Limb (tissue), 2 donors: ENCODE data around the gene MICAL2.

Source experiments
- DNase-seq, 2 donors: peaks; one replicate each; pipeline ENCODE4 v3.0.0-alpha.2; 2016; ENCODE audit errors: extremely low spot score in 2 of 2

Gene MICAL2

DNA sequence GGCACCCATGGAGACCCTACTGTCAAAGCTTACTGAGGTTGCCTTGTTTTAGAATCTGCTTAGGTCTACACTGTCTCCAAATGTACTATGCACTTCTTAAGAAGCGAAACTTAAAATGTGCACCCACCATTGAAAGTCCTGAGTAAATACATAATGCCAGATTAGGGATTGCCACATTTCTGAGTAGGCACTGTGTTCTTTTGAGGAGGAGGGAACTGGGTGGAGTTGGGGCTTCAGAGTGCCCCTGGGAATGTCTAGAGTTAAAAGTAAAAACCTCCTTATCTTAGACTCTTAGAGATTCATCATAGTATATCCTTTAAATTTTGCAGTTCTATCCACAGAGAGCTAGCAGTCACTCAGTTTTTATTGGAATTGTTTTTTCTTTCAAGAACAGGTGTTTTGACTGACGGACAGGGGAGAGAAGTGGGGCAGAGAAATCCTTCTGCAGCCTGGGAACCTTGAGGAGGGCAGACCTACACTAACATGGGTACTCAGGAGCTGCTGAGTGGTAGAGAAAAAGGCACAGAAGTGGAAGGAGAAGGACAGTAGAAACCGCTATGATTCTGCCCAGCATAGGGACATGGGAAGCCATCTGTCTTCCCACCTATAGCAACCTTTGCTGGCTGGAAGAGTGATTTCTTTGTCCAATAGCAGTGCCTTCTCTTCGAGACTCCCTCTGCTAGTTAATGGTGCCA, 33.4 kb upstream of the MICAL2 start:
- DNase-seq, result no peak

DNA sequence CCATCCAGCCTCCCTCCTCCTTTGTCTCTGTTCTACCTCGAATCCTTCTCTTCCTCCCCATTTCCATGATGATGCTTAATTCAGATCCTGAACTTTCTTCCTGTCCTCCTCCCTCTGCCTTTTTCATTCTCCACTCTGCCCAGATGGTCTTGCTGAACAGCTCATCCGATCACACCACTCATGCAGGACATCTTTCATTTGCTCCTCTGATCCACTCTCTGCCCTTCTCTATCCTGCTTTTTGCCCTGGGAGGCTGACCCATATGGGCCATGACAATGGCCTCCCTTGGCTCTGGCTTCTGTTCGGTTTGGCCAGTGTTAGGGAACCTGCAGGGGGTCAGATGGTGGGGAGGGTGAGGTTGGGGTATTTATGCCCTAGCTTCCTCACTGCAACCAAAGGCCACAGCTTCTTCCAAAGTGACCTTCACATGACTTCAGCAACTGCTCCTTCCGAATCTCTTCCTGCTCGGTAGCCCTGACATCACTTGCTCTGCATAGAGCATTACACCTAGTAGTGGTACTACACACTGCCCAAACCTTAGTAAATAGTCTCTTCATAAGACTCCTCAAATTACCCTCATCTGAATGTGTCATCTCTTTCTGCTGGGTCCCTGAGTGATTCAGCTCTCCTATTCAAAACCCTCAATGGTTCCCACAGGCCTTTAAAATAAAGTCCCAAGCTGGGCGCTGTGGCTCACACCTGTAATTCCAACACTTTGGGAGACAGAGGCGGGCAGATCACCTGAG, 32.7 kb upstream of the MICAL2 start:
- no peak for DNase-seq

GRCh38 chr11:12079726-12080556, 30.4 kb upstream of the MICAL2 start:
- DNase-seq, result no peak

DNA sequence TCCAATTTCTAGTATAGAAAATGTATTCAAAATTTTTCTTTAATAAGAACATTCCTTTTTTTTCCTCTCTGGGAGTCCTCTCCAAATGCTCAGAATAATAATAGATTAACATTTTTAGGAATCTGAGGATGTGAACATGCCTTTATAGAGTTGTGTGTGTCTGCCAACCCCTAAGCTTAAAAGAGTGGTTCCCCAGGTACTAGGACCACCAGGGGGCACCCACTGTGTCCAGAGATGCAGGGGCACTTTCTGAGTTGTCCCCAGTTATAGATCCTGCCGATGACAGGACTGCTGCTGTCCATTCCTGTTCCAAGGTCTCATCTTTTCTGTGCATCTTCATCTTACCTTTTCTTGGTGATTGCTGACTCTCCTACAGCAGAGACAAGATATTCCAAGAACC, 27.0 kb upstream of the MICAL2 start:
- DNase-seq, result no peak

DNA sequence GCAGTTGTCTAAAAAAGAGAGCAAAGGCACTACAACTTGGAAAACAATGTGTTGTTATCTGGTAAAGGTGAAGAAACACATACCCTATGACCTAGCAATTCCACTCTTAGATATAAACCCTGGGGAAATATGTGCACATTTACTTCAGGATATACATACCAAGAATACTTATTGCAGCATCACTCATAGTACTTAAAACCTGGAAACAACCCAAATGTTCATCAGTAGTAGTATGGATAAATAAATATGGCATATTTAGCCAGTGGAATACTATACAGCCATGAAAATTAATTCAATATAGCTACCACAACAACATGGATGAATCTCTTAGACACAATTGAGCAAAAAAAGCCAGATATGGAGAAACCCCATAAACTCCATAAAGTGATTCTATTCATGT, 26.1 kb upstream of the MICAL2 start:
- DNase-seq, result no peak

GRCh38 chr11:12085371-12086251, 24.8 kb upstream of the MICAL2 start:
- no peak for DNase-seq

- no peak for DNase-seq
Observed at GRCh38 chr11:12086271-12087074, 23.9 kb upstream of the MICAL2 start.

DNA sequence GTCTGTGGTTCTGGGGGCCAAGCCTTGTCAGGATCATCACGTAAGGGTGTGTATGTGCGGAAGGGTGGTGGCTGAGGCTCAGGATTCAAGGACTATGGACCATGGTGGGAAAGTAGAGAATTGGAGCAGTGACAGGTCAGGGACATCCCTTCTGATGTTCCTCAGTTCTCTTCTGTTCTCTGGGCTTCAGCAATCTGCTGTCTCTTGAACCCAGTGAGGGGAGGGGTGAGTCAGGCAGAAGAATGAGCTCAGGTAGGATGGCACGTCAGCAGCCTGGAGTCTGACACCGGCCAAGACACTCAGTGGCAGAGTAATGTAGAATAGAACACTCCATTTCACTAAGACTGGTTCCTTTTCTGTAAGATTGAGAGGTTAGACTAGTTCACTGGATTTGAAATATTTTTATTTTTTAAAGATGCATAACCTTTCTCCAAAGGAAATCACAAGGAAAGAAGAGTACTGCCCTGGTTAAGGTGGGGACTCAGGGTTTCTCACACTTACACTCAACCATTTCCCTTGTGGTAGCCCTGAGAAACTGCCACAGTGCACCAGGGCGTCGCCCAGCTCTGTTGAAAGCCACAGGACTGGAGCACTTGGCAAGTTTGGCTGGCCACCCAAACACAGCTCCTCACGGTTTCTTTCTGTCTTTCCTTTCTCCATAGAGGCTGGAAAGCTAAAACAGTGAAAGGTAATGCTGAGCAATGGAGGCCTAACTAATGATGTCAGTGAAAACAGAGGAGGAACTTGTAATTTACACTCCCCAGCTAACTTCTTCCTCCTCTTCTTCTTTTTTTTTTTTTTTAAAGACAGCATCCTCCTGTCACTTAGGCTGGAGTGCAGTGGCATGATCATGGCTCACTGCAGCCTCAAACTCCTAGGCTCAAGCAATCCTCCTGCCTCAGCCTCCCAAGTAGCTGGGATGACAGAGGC, 23.1 kb upstream of the MICAL2 start:
- no peak for DNase-seq

DNA sequence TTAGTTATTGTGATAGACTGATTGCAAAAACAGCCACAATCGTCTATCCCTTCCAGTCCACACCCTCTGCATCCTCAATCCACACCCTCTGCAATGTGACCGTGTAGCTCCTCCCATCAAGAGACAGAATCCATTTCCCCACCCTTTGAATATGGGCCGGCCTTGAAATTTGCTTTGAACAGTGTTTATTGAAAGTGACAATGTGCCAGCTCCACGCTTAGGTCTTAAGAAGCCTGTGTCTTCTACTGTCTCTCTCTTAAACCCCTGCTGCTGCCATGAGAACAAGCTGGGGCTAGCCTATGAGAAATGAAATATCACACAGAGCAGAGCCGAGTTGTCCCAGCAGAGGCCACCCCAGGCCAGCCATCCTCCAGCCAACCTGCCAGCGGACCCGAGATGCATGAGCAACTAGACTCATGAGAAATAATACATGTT, 22.3 kb upstream of the MICAL2 start:
- no peak for DNase-seq

- DNase-seq, result no peak
Observed at GRCh38 chr11:12088531-12088930, 21.9 kb upstream of the MICAL2 start.

- DNase-seq, result no peak
Observed at GRCh38 chr11:12089041-12089440, 21.3 kb upstream of the MICAL2 start.

DNA sequence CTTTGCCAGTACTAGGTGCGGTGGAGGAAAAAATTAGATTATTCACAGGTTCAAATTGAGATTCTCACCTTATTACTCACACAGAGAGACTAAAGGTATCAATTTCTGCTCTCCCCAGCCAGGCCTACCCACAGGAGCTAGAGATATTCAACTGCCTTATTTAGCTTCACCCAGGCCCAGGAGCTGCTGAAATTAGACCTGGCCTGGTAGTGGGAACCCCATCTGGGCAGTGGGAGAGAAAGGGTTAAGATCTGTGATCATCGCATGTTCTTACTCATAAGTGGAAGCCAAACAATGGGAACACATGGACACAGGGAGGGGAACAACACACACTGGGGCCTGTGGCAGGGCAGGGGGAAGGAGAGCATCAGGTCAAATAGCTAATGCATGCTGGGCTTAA, 20.9 kb upstream of the MICAL2 start:
- no peak for DNase-seq

DNA sequence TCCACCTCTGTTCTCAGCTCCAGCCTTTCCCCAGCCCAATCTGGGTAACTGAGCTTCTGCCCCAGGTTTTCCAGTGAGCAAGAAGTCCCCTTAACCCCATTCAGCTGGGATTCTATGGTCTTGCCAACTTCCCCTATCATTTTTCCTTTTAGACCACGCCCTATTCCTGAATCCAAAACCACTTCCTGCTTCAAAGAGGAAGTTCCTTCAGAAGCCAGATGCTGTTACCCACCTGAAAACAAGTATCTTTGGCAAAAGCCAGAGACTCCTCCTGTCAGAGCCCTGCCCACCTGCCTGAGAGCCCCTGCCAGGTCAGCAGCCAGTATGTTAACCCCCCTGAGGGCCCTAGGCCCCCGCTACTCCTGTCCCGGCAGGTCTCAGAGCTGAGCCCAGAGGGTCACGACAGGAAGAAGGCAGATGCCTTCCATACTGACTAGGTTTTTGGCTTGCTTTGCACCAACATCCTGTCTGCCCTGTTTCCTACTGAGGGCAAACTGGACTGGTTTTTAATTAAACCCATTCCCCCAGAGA, 20.3 kb upstream of the MICAL2 start:
- DNase-seq, result no peak

GRCh38 chr11:12090761-12091258, 19.6 kb upstream of the MICAL2 start:
- no peak for DNase-seq

GRCh38 chr11:12091956-12092558, 18.3 kb upstream of the MICAL2 start:
- no peak for DNase-seq

DNA sequence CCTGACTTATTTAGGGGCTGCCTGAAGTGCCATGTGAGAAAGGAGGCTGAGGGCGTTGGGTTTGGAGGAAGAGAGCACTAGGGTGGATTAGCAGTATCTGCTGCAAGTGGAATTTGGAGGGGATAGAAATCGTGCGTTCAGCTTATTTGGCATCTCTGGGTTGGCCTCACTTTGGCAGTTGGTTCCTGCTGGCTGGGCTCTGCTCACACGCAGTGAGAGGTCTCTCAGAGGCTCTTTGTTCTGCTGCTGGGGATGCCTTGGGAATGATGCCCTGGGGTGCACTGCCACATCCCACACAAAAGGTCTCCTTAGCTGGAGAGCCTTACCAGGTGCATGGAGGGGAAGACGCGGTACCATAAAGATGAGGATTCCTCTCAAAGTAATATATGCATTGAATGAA, 17.7 kb upstream of the MICAL2 start:
- no peak for DNase-seq

GRCh38 chr11:12094872-12095800, 15.3 kb upstream of the MICAL2 start:
- DNase-seq, result no peak
